Activated B cell treated with CpG ODN at 0.5 μM for 24 hours (primary cell): Measurements from ENCODE around the gene NMT1. TPM values are rescaled to one million over a fixed set of nuclear protein-coding genes. Genes with fewer than 3 reads are reported as not detected.

ENCODE experiments used
- ATAC-seq: fragments of 200-7000 bp; cut with Tn5 transposase; one replicate; pipeline ENCODE4 v1.10.0; 2021; ENCODE audit warnings: low read depth, mild to moderate bottlenecking, moderate library complexity
- CTCF ChIA-PET: fragments of 350-600 bp; sonication (Branson Sonifier 250); formaldehyde crosslinking; loops from one replicate; lab custom pipeline; 2021; ENCODE audit warnings: antibody characterized with exemption; lab: Charles Lee
- POLR2A ChIA-PET: fragments of 350-600 bp; sonication (Branson Sonifier 250); formaldehyde crosslinking; loops from one replicate; lab custom pipeline; 2021; ENCODE audit warnings: antibody characterized with exemption; lab: Charles Lee
- DNase-seq: peaks from one replicate; pipeline ENCODE4 v3.0.0; 2022
- H3K27ac Mint-ChIP-seq: one replicate; pipeline ENCODE4 v1.8.0; 2020; ENCODE audit warnings: mixed read lengths
- H3K27me3 Mint-ChIP-seq: one replicate; pipeline ENCODE4 v1.8.0; 2021; ENCODE audit warnings: mixed read lengths
- H3K36me3 Mint-ChIP-seq: one replicate; pipeline ENCODE4 v1.8.0; 2021; ENCODE audit warnings: low read depth, mixed read lengths
- H3K4me1 Mint-ChIP-seq: one replicate; pipeline ENCODE4 v1.8.0; 2021; ENCODE audit warnings: mixed read lengths
- H3K4me3 Mint-ChIP-seq: one replicate; pipeline ENCODE4 v1.8.0; 2020; ENCODE audit warnings: mild to moderate bottlenecking, mixed read lengths
- H3K9me3 Mint-ChIP-seq: one replicate; pipeline ENCODE4 v1.8.0; 2020; ENCODE audit warnings: mixed read lengths
- intact Hi-C: fragments of 100-400 bp; cut with micrococcal nuclease; formaldehyde crosslinking; loops from one replicate; pipeline ENCODE4 v1.15.1; 2024
- total RNA-seq: library from RNA; stranded (reverse); gene quantifications from 2 replicates; pipeline ENCODE4 v1.2.3, GENCODE V29; 2022
- TF ChIP-seq, protein P1 (sequence below): fragments of 200-600 bp; IDR thresholded peaks from one replicate; pipeline ENCODE4 v1.8.0; 2022; ENCODE audit warnings: antibody characterized with exemption, mild to moderate bottlenecking

The NMT1 gene
- total RNA-seq, 1 donor from 2014 or later = 154 TPM

DNA sequence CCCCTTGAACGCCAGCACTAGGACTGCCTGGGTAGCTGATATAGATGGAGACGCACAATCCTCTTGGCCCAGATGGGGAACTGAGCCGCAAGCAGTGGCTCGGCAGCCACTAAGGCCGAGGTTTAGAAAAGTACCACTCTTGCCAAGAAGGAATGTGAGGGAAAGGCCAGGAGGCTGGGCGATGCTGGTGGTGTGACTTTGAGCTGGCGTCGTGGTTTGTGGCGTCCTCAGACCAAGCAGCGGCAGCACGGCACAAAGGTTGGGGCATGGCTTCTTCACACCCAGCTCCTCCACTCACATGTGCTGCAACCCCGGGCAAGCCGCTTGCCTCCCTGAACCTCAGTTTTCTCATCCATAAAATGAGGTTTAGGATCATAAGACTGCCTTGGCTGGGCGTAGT, 25.3 kb upstream of the NMT1 start:
- ATAC-seq = no peak
- H3K27ac Mint-ChIP-seq = no peak overlapping the region
- no peaks in the 10 kb centered on the region for H3K27me3 Mint-ChIP-seq
- intact Hi-C loops = no loop called here
- peaks cover 15% of the 10 kb centered on the region for H3K4me1 Mint-ChIP-seq
- DNase-seq = no peak
- H3K36me3 Mint-ChIP-seq = peaks cover 29% of the 10 kb centered on the region
- CTCF ChIA-PET = no interaction called here
- no peak overlapping the region for H3K4me3 Mint-ChIP-seq
- POLR2A ChIA-PET = interaction anchor here (0.6 to 0.9 kb wide), 2 partner anchors 15 to 36 kb away, joined by 3 to 4 read pairs; partner anchors contain the start of gene DCAKD
- TF ChIP-seq, protein P1, sequence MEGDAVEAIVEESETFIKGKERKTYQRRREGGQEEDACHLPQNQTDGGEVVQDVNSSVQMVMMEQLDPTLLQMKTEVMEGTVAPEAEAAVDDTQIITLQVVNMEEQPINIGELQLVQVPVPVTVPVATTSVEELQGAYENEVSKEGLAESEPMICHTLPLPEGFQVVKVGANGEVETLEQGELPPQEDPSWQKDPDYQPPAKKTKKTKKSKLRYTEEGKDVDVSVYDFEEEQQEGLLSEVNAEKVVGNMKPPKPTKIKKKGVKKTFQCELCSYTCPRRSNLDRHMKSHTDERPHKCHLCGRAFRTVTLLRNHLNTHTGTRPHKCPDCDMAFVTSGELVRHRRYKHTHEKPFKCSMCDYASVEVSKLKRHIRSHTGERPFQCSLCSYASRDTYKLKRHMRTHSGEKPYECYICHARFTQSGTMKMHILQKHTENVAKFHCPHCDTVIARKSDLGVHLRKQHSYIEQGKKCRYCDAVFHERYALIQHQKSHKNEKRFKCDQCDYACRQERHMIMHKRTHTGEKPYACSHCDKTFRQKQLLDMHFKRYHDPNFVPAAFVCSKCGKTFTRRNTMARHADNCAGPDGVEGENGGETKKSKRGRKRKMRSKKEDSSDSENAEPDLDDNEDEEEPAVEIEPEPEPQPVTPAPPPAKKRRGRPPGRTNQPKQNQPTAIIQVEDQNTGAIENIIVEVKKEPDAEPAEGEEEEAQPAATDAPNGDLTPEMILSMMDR = no peak
- no peaks in the 10 kb centered on the region for H3K9me3 Mint-ChIP-seq

DNA sequence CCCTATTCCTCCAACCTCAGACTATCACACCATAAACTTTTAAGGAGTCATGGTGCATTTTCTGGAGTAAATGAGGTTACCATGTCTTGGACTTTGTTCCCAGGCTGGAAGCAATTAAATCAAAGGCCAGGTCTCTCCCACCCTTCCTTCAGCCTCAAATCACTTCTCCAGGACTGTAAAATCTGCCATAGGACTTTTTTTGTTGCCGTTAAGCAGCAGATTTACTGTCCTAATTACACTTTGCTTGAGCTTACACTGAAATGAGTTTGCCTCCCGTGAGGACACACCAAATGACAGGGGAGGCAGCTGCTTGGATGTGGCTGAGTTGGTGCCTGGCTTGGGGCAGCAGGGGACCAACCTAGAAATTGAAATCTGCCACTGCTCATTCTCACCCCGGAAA, 24.4 kb upstream of the NMT1 start:
- H3K4me1 Mint-ChIP-seq = peaks cover 15% of the 10 kb centered on the region
- no peak overlapping the region for H3K4me3 Mint-ChIP-seq
- intact Hi-C loops = no loop called here
- H3K27me3 Mint-ChIP-seq = no peaks in the 10 kb centered on the region
- no peaks in the 10 kb centered on the region for H3K9me3 Mint-ChIP-seq
- H3K36me3 Mint-ChIP-seq = peaks cover 23% of the 10 kb centered on the region
- ATAC-seq (no peak), DNase-seq (no peak)
- TF ChIP-seq, protein P1 = no peak
- ChIA-PET POLR2A (no interaction called here), CTCF (interaction anchor here (1.5 kb wide), 1 partner anchor 14 kb away, joined by 5 read pairs; no protein-coding TSS in a partner anchor)
- no peak overlapping the region for H3K27ac Mint-ChIP-seq

DNA sequence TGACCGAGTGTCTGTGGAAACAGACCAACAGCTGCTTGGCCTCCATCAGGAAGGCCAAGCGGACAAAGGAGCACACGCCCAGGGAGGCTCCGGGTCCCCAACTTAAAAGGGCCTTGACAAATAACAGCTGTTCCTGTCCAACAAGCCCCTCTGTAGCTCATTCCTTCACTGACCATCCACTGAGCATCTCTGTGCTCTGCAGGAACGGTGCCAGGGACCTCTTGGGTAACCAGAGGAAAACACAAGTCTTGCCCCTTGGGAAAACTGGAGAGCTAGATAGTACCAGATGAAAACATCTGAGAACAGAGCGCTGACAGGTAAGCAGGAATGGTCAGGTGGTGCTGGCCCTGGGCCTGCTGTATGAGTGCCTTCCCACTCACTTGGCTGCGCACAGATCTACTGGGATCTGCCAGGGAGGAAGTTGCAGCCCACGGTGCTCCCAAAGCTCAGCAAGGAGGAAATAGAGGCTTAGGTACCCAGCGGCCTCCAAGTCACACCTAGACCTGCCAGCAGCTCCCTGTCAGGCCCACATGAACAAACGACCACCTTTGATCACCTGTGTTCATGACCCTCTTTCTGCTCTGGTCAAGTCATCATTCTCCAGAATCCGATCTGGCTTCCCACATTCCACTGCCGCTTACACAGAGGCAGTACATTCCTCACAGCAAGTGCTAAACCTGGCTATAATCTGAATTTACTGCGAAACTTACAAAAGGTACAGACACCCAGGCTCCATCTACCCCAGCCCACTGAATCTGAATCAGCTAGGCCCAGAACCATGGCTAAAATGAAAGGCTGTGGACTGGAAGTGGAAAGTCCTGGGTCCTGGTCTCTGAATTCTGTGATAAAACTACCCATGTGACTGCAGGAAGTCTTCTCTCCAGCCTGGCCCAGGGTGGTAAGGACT, 22.1 kb upstream of the NMT1 start:
- Mint-ChIP-seq H3K27me3 (no peaks in the 10 kb centered on the region), H3K9me3 (no peaks in the 10 kb centered on the region), H3K27ac (peak overlapping the region; percentile 50), H3K4me3 (peak overlapping the region; percentile 11), H3K36me3 (peaks cover 11% of the 10 kb centered on the region), H3K4me1 (peaks cover 24% of the 10 kb centered on the region)
- DNase-seq = no peak
- ChIA-PET CTCF (interaction anchor here (1.1 kb wide), 1 partner anchor 18 kb away, joined by 6 read pairs; no protein-coding TSS in a partner anchor), POLR2A (interaction anchor here (0.8 to 2.0 kb wide), 4 partner anchors 11 to 140 kb away, joined by 3 to 9 read pairs (median 5); partner anchors contain the start of gene NMT1)
- TF ChIP-seq, protein P1 = no peak
- no peak for ATAC-seq
- intact Hi-C loops = no loop called here

DNA sequence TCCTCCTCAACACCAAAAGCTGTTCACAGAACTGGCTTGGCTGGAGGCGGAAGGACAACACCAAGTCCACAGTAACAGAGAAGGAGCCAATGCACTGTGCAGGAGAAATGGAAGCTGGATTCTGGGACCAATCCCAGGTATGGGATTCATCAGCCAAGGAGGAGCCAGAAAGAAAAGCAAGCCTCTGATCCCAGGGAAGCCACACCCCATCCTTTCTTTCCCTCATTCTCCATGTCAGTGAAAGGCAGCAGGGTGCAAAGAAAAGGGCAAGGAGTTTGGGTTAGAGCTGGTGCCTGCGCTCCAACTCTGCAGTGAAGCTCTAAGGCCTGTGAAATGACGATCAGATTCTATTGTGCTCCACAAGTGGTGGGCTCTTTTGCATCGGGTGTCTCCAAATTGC, 20.7 kb upstream of the NMT1 start:
- CTCF ChIA-PET = no interaction called here
- POLR2A ChIA-PET = interaction anchor here (1.5 to 2.0 kb wide), 2 partner anchors 10 to 20 kb away, joined by 7 to 9 read pairs; partner anchors contain the start of gene NMT1
- H3K27ac Mint-ChIP-seq = no peak overlapping the region
- H3K36me3 Mint-ChIP-seq = peaks cover 2% of the 10 kb centered on the region
- peaks cover 24% of the 10 kb centered on the region for H3K4me1 Mint-ChIP-seq
- H3K27me3 Mint-ChIP-seq = no peaks in the 10 kb centered on the region
- no peaks in the 10 kb centered on the region for H3K9me3 Mint-ChIP-seq
- intact Hi-C loops = no loop called here
- no peak overlapping the region for H3K4me3 Mint-ChIP-seq
- DNase-seq (no peak), ATAC-seq (no peak)
- TF ChIP-seq, protein P1 = no peak
